Liver (tissue), 3 donors: Measurements from ENCODE around the gene LCN6.

Experiments
- CTCF ChIP-seq: fragments of 150-350 bp; IDR thresholded peaks from 2 replicates; pipeline ENCODE4 v1.5.1; 2017; ENCODE audit warnings: improper control_type of control experiment, low read depth, low read length; ENCODE audit not compliant: missing input control
- EGR1 ChIP-seq, 2 donors: IDR thresholded peaks; 2 replicates each; pipeline ENCODE4 v1.6.1; 2016 to 2018; ENCODE audit warnings: antibody characterized with exemption in 2 of 2, low read depth in 2 of 2
- GABPA ChIP-seq, 2 donors: IDR thresholded peaks in 1 of 2; conservative IDR thresholded peaks in 1 of 2; 2 replicates each; pipeline ENCODE4 v1.6.1; 2016; ENCODE audit warnings: antibody characterized with exemption in 2 of 2, mild to moderate bottlenecking in 1 of 2, moderate library complexity in 1 of 2
- HNF4A ChIP-seq, 2 donors: conservative IDR thresholded peaks; 2 replicates each; pipeline ENCODE4 v1.6.1; 2016; ENCODE audit warnings: antibody characterized with exemption in 2 of 2, mild to moderate bottlenecking in 2 of 2
- NR2F2 ChIP-seq: IDR thresholded peaks from 2 replicates; pipeline ENCODE4 v1.6.1; 2016; ENCODE audit warnings: antibody characterized with exemption
- RAD21 ChIP-seq, 2 donors: IDR thresholded peaks; 2 replicates each; pipeline ENCODE4 v1.6.1; 2016; ENCODE audit warnings: antibody characterized with exemption in 2 of 2, mild to moderate bottlenecking in 2 of 2
- REST ChIP-seq: IDR thresholded peaks from 2 replicates; pipeline ENCODE4 v1.6.1; 2016; ENCODE audit warnings: antibody characterized with exemption, mild to moderate bottlenecking
- RXRA ChIP-seq, 2 donors: IDR thresholded peaks; 2 replicates each; pipeline ENCODE4 v1.6.1; 2017 to 2018; ENCODE audit warnings: antibody characterized with exemption in 2 of 2, mild to moderate bottlenecking in 1 of 2
- TAF1 ChIP-seq: conservative IDR thresholded peaks from 2 replicates; pipeline ENCODE4 v1.6.1; 2016; ENCODE audit warnings: antibody characterized with exemption, mild to moderate bottlenecking
- TF ChIP-seq, protein P1 (sequence below): IDR thresholded peaks from 2 replicates; pipeline ENCODE4 v1.6.1; 2016; ENCODE audit warnings: antibody characterized with exemption
- donor health status: healthy.
- donor health status: healthy.

DNA sequence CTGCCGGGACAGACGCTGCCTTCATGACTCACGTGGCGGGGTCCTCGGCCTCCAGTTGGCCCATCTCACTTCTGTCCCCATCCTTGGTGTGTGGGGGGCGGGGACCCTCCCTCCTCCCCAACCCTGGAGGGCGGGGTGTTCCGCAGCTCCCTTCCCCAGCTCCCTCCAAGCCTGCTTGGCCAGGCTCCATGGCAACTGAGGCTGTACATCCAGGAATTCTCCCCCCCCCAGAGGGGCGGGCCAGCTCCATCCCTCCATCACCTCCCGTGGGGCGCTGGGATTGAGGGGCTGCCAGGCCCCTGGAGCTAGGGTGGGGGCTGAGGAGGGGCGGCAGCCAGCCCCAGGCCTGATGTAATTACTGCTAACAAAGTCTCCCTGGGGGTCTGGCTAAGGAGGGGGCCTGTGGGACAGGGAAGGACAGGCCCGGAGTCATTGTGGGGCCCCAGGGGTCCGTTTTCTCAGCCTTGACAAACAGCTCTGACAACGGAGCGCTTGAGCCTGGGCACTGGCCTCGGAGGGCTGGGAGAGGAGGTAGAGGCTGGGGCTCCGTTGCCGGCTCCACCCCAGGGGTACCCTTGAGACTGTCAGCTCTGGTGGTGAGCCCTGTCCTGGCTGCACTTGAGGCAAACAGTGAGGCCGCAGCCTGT, 28.0 kb downstream of the LCN6 start:
- TF ChIP-seq CTCF (no peak), TAF1 (no peak), EGR1 (IDR thresholded peaks at IDR 0.05; ENCODE audit: low read depth in 2 of 2) (no peak), HNF4A (conservative IDR thresholded peaks at IDR 0.05) (no peak), RAD21 (IDR thresholded peaks at IDR 0.05) (no peak), REST (no peak), RXRA (IDR thresholded peaks at IDR 0.05) (no peak), NR2F2 (no peak), GABPA (IDR thresholded peaks at IDR 0.05 in 1 of 2, conservative IDR thresholded peaks at IDR 0.05 in 1 of 2) (no peak)
- TF ChIP-seq, protein P1, sequence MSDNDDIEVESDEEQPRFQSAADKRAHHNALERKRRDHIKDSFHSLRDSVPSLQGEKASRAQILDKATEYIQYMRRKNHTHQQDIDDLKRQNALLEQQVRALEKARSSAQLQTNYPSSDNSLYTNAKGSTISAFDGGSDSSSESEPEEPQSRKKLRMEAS = no peak
